HUES6 (cell line): Measurements from ENCODE around the gene WDR37.

Experiments used
- H3K27ac ChIP-seq: 2 replicates; pipeline ENCODE4 v1.7.0; 2013; ENCODE audit warnings: low read depth, mild to moderate bottlenecking, low read length, inconsistent platforms
- H3K27me3 ChIP-seq: 2 replicates; pipeline ENCODE4 v1.6.1; 2013; ENCODE audit warnings: low read length; ENCODE audit not compliant: control insufficient read depth, insufficient read depth
- H3K36me3 ChIP-seq: 2 replicates; pipeline ENCODE4 v1.6.1; 2013; ENCODE audit warnings: low read length; ENCODE audit not compliant: control insufficient read depth, insufficient read depth
- H3K4me1 ChIP-seq: 2 replicates; pipeline ENCODE4 v1.6.1; 2013; ENCODE audit warnings: low read length; ENCODE audit not compliant: control insufficient read depth, insufficient read depth
- H3K4me3 ChIP-seq: 2 replicates; pipeline ENCODE4 v1.5.1; 2013; ENCODE audit warnings: low read depth, low read length
- H3K9ac ChIP-seq: one replicate; pipeline ENCODE4 v1.6.1; 2013; ENCODE audit warnings: mild to moderate bottlenecking, low read length
- H3K9me3 ChIP-seq: 2 replicates; pipeline ENCODE4 v1.6.1; 2013; ENCODE audit warnings: low read depth, low read length; ENCODE audit not compliant: control insufficient read depth, insufficient read depth

WDR37 gene

GRCh38 chr10:1090696-1091095 lies 34.5 kb downstream of the WDR37 start:
- H3K4me1 ChIP-seq, result peaks cover 5% of the 10 kb centered on the region; the same call in 1 of the 2 replicates
- no peaks in the 10 kb centered on the region for H3K9me3 ChIP-seq
- no peaks in the 10 kb centered on the region for H3K27me3 ChIP-seq
- peaks cover 69% of the 10 kb centered on the region for H3K36me3 ChIP-seq
- H3K27ac ChIP-seq, result no peak overlapping the region
- H3K9ac ChIP-seq, result no peak overlapping the region
- H3K4me3 ChIP-seq, result no peak overlapping the region

GRCh38 chr10:1093696-1094095 lies 37.5 kb downstream of the WDR37 start:
- H3K36me3 ChIP-seq, result peaks cover 64% of the 10 kb centered on the region
- H3K4me1 ChIP-seq, result peaks cover 5% of the 10 kb centered on the region; the same call in 1 of the 2 replicates

GRCh38 chr10:1094112-1095057 lies 38.2 kb downstream of the WDR37 start:
- no peaks in the 10 kb centered on the region for H3K4me1 ChIP-seq
- H3K27ac ChIP-seq, result no peak overlapping the region
- no peak overlapping the region for H3K9ac ChIP-seq
- H3K27me3 ChIP-seq, result no peaks in the 10 kb centered on the region
- H3K9me3 ChIP-seq, result no peaks in the 10 kb centered on the region
- H3K4me3 ChIP-seq, result no peak overlapping the region
- H3K36me3 ChIP-seq, result peaks cover 63% of the 10 kb centered on the region

More at GRCh38 chr10:1093696-1094095, 37.5 kb downstream of the WDR37 start:
- Histone ChIP-seq H3K9ac (no peak overlapping the region), H3K9me3 (no peaks in the 10 kb centered on the region), H3K4me3 (no peak overlapping the region), H3K27ac (no peak overlapping the region), H3K27me3 (no peaks in the 10 kb centered on the region)

- Histone ChIP-seq H3K9ac (no peak overlapping the region), H3K4me1 (no peaks in the 10 kb centered on the region), H3K27ac (no peak overlapping the region), H3K9me3 (no peaks in the 10 kb centered on the region), H3K36me3 (peaks cover 56% of the 10 kb centered on the region), H3K27me3 (no peaks in the 10 kb centered on the region), H3K4me3 (no peak overlapping the region)
Measured at GRCh38 chr10:1095498-1095897, 39.3 kb downstream of the WDR37 start.

GRCh38 chr10:1096287-1096889 lies 40.2 kb downstream of the WDR37 start:
- H3K4me1 ChIP-seq, result no peaks in the 10 kb centered on the region
- H3K36me3 ChIP-seq, result peaks cover 52% of the 10 kb centered on the region
- H3K9ac ChIP-seq, result no peak overlapping the region
- no peak overlapping the region for H3K4me3 ChIP-seq
- H3K27ac ChIP-seq, result no peak overlapping the region
- H3K9me3 ChIP-seq, result no peaks in the 10 kb centered on the region
- H3K27me3 ChIP-seq, result no peaks in the 10 kb centered on the region

GRCh38 chr10:1097436-1097835 lies 41.3 kb downstream of the WDR37 start:
- no peaks in the 10 kb centered on the region for H3K4me1 ChIP-seq
- H3K4me3 ChIP-seq, result no peak overlapping the region
- H3K27ac ChIP-seq, result no peak overlapping the region
- no peaks in the 10 kb centered on the region for H3K27me3 ChIP-seq
- H3K36me3 ChIP-seq, result peaks cover 56% of the 10 kb centered on the region
- no peaks in the 10 kb centered on the region for H3K9me3 ChIP-seq
- no peak overlapping the region for H3K9ac ChIP-seq

- H3K27ac ChIP-seq, result no peak overlapping the region
- H3K27me3 ChIP-seq, result no peaks in the 10 kb centered on the region
- H3K36me3 ChIP-seq, result peaks cover 62% of the 10 kb centered on the region
- no peaks in the 10 kb centered on the region for H3K4me1 ChIP-seq
- H3K9ac ChIP-seq, result no peak overlapping the region
- H3K4me3 ChIP-seq, result no peak overlapping the region
- no peaks in the 10 kb centered on the region for H3K9me3 ChIP-seq
Measured at GRCh38 chr10:1100143-1100542, 44.0 kb downstream of the WDR37 start.

- Histone ChIP-seq H3K36me3 (peaks cover 60% of the 10 kb centered on the region), H3K9ac (no peak overlapping the region)
Measured at GRCh38 chr10:1100691-1101368, 44.6 kb downstream of the WDR37 start.

GRCh38 chr10:1101946-1102345 lies 45.8 kb downstream of the WDR37 start:
- Histone ChIP-seq H3K4me1 (no peaks in the 10 kb centered on the region), H3K4me3 (no peak overlapping the region), H3K36me3 (peaks cover 57% of the 10 kb centered on the region), H3K27me3 (no peaks in the 10 kb centered on the region), H3K9ac (no peak overlapping the region), H3K27ac (no peak overlapping the region), H3K9me3 (no peaks in the 10 kb centered on the region)

More at GRCh38 chr10:1100691-1101368, 44.6 kb downstream of the WDR37 start:
- no peak overlapping the region for H3K27ac ChIP-seq
- H3K9me3 ChIP-seq, result no peaks in the 10 kb centered on the region
- no peaks in the 10 kb centered on the region for H3K27me3 ChIP-seq
- H3K4me3 ChIP-seq, result no peak overlapping the region
- H3K4me1 ChIP-seq, result no peaks in the 10 kb centered on the region

- H3K9me3 ChIP-seq, result no peaks in the 10 kb centered on the region
- H3K9ac ChIP-seq, result no peak overlapping the region
- no peak overlapping the region for H3K4me3 ChIP-seq
- no peaks in the 10 kb centered on the region for H3K27me3 ChIP-seq
- H3K27ac ChIP-seq, result no peak overlapping the region
- H3K36me3 ChIP-seq, result peaks cover 57% of the 10 kb centered on the region
- H3K4me1 ChIP-seq, result no peaks in the 10 kb centered on the region
Measured at GRCh38 chr10:1102416-1102815, 46.2 kb downstream of the WDR37 start.

- no peaks in the 10 kb centered on the region for H3K27me3 ChIP-seq
- no peaks in the 10 kb centered on the region for H3K4me1 ChIP-seq
- H3K36me3 ChIP-seq, result peaks cover 57% of the 10 kb centered on the region
- no peak overlapping the region for H3K4me3 ChIP-seq
- H3K27ac ChIP-seq, result no peak overlapping the region
- no peaks in the 10 kb centered on the region for H3K9me3 ChIP-seq
- no peak overlapping the region for H3K9ac ChIP-seq
Measured at GRCh38 chr10:1102831-1103230, 46.6 kb downstream of the WDR37 start.
